GM23248 (cell line): ENCODE measurements around the gene SUSD4.

Source experiments
- EZH2 ChIP-seq: fragments of 200-600 bp; sonication (generic); IDR thresholded peaks from 2 replicates; pipeline ENCODE4 v1.6.1; 2018; ENCODE audit warnings: antibody characterized with exemption, mild to moderate bottlenecking; ENCODE audit not compliant: insufficient read depth, poor library complexity, severe bottlenecking
- EZH2phosphoT487 ChIP-seq: fragments of 200-600 bp; sonication (generic); IDR thresholded peaks from 2 replicates; pipeline ENCODE4 v1.6.1; 2018; ENCODE audit warnings: antibody characterized with exemption, moderate library complexity, mild to moderate bottlenecking, low read depth; ENCODE audit not compliant: insufficient read depth

DNA sequence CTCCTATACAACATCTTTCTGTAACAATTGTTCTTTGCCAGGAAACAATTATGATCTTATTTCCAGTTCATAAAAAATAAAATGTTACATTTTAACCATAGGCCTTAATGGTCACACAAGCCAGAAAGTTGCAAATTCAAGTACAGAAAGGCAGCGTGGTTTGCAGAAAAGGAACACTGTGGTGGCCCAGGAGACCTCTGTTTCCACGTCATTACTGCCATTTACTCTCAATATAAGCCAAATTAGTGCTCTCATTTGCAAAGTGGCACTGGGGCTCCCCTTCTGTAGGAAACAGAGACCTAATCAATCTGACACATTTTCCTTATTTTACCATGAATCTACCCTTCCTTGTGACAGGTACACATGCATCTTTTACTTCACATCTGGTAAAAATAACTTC lies 141.6 kb downstream of the SUSD4 start:
- TF ChIP-seq EZH2phosphoT487 (no peak), EZH2 (no peak)
